GM23248 (cell line): Measurements from ENCODE around the gene DAPK1. TPM values are rescaled to one million over a fixed set of nuclear protein-coding genes. Genes with fewer than 3 reads are reported as not detected.

Experiments
- DNase-seq: peaks from one replicate; pipeline ENCODE4 v3.0.0-alpha.2; 2015
- H2AFZ ChIP-seq: fragments of 200-600 bp; sonication (generic); 2 replicates; pipeline ENCODE4 v1.6.1; 2016; ENCODE audit warnings: antibody characterized with exemption
- H3F3A ChIP-seq: fragments of 200-600 bp; sonication (generic); 2 replicates; pipeline ENCODE4 v1.6.1; 2016; ENCODE audit warnings: mild to moderate bottlenecking, antibody characterized with exemption, mixed run types; ENCODE audit not compliant: insufficient read depth
- H3K27ac ChIP-seq: fragments of 200-600 bp; sonication (generic); 2 replicates; pipeline ENCODE4 v1.5.1; 2016; ENCODE audit warnings: mild to moderate bottlenecking
- H3K27me3 ChIP-seq: fragments of 200-600 bp; sonication (generic); replicated peaks from 2 replicates; pipeline ENCODE4 v1.6.1; 2016; ENCODE audit warnings: mild to moderate bottlenecking; ENCODE audit not compliant: insufficient read depth
- H3K36me3 ChIP-seq: fragments of 200-600 bp; sonication (generic); 2 replicates; pipeline ENCODE4 v1.6.1; 2016; ENCODE audit warnings: low read depth, mild to moderate bottlenecking
- H3K4me1 ChIP-seq: fragments of 200-600 bp; sonication (generic); 2 replicates; pipeline ENCODE4 v1.6.1; 2016; ENCODE audit warnings: mild to moderate bottlenecking; ENCODE audit not compliant: insufficient read depth
- H3K4me2 ChIP-seq: fragments of 200-600 bp; sonication (generic); one replicate; pipeline ENCODE4 v1.6.1; 2016; ENCODE audit warnings: mild to moderate bottlenecking; ENCODE audit not compliant: unreplicated experiment
- H3K4me3 ChIP-seq: fragments of 200-600 bp; sonication (generic); 2 replicates; pipeline ENCODE4 v1.5.1; 2016; ENCODE audit warnings: mild to moderate bottlenecking
- H3K79me2 ChIP-seq: fragments of 200-600 bp; sonication (generic); 2 replicates; pipeline ENCODE4 v1.6.1; 2016; ENCODE audit warnings: mild to moderate bottlenecking; ENCODE audit not compliant: insufficient read depth
- H3K9ac ChIP-seq: fragments of 200-600 bp; sonication (generic); 2 replicates; pipeline ENCODE4 v1.6.1; 2016; ENCODE audit warnings: mild to moderate bottlenecking
- H3K9me2 ChIP-seq: fragments of 200-600 bp; sonication (generic); 2 replicates; pipeline ENCODE4 v1.6.1; 2016; ENCODE audit warnings: mixed run types, mild to moderate bottlenecking, moderate library complexity; ENCODE audit not compliant: insufficient read depth
- H3K9me3 ChIP-seq: fragments of 200-600 bp; sonication (generic); one replicate; pipeline ENCODE4 v1.6.1; 2017; ENCODE audit warnings: low read depth
- H4K20me1 ChIP-seq: fragments of 200-600 bp; sonication (generic); 2 replicates; pipeline ENCODE4 v1.6.0; 2016; ENCODE audit not compliant: insufficient read depth
- EZH2 ChIP-seq: fragments of 200-600 bp; sonication (generic); IDR thresholded peaks from 2 replicates; pipeline ENCODE4 v1.6.1; 2018; ENCODE audit warnings: antibody characterized with exemption, mild to moderate bottlenecking; ENCODE audit not compliant: insufficient read depth, poor library complexity, severe bottlenecking
- EZH2phosphoT487 ChIP-seq: fragments of 200-600 bp; sonication (generic); IDR thresholded peaks from 2 replicates; pipeline ENCODE4 v1.6.1; 2018; ENCODE audit warnings: antibody characterized with exemption, moderate library complexity, mild to moderate bottlenecking, low read depth; ENCODE audit not compliant: insufficient read depth
- WGBS, 2 experiments: methylation state at CpG; one replicate each; pipeline ENCODE4 v1.1.6; 2015 to 2017; ENCODE audit warnings: low lambda C conversion rate in 2 of 2, low coverage in 1 of 2; ENCODE audit errors: missing lambda C conversion rate in 2 of 2; 5-methylcytosine and 5-hydroxymethylcytosine counted together
- in situ Hi-C: fragments of 300-500 bp; cut with MboI; formaldehyde crosslinking; loops from 2 replicates; pipeline ENCODE4 v1.15.0; 2020
- polyA plus RNA-seq: library from polyadenylated mRNA; unstranded; fragments of >200 nt; fragmentation: Nextera tagmentation; extraction: Ambion mirVana; gene quantifications from 2 replicates; pipeline ENCODE4 v1.2.1, GENCODE V29; 2016
- total RNA-seq: library from RNA; depleted of rRNA; stranded (reverse); fragments of >200 nt; shearing (Covaris generic); gene quantifications from 2 replicates; pipeline ENCODE4 v1.2.3, GENCODE V29; 2014

The DAPK1 gene
- total and polyA plus RNA-seq, 2 experiments from 2014 or later = 1.6 to 1.9 TPM

DNA sequence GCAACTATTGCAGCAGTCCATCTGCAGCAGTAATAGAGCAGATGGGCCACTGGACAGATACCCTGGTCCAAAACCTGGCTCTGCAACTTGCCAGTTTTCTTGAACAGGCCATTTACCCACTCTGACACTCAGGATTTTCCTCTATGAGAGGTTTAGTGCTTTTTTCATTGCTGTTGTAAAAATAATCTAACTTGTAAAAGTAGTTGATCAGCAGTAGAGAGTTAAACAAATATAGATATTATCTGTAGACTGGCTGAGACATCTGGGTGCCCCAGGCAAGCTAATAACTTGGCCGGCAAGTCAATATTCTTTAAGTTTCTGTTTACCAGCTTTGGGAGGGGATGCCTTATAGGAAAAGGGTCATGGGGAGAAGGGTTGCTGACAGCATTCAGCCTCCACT lies 4.1 kb downstream of the DAPK1 start:
- Histone ChIP-seq H2AFZ (no peak overlapping the region), H3K4me2 (no peak overlapping the region)
- in situ Hi-C loops = no loop called here

GRCh38 chr9:87502391-87503221 lies 4.9 kb downstream of the DAPK1 start:
- DNase-seq = no peak
- Histone ChIP-seq H3K79me2 (no peaks in the 10 kb centered on the region), H3F3A (no peaks in the 10 kb centered on the region), H3K9me3 (no peaks in the 10 kb centered on the region), H3K27me3 (peaks cover 23% of the 10 kb centered on the region; the same call in 1 of the 2 replicates), H3K4me1 (no peaks in the 10 kb centered on the region), H4K20me1 (no peaks in the 10 kb centered on the region), H3K4me3 (no peak overlapping the region), H2AFZ (no peak overlapping the region), H3K9ac (no peak overlapping the region), H3K4me2 (no peak overlapping the region), H3K27ac (no peak overlapping the region), H3K36me3 (no peaks in the 10 kb centered on the region), H3K9me2 (no peaks in the 10 kb centered on the region)
- TF ChIP-seq EZH2phosphoT487 (no peak), EZH2 (no peak)
- WGBS, 2 experiments = 66 to 69% methylated on average over 7 of the region's 7 CpGs
- in situ Hi-C loops = no loop called here

More for the DNA sequence above, 4.1 kb downstream of the DAPK1 start:
- Histone ChIP-seq H3F3A (no peaks in the 10 kb centered on the region), H4K20me1 (no peaks in the 10 kb centered on the region), H3K4me1 (no peaks in the 10 kb centered on the region), H3K27ac (no peak overlapping the region), H3K9ac (no peak overlapping the region), H3K27me3 (peaks cover 31% of the 10 kb centered on the region; the same call in 1 of the 2 replicates), H3K9me3 (no peaks in the 10 kb centered on the region), H3K4me3 (no peak overlapping the region), H3K79me2 (no peaks in the 10 kb centered on the region), H3K9me2 (no peaks in the 10 kb centered on the region), H3K36me3 (no peaks in the 10 kb centered on the region)
- TF ChIP-seq EZH2phosphoT487 = no peak
- TF ChIP-seq EZH2 = no peak
- 53 to 55% methylated on average over 1 of the region's 1 CpG for WGBS, 2 experiments
- DNase-seq = no peak

- Histone ChIP-seq H3K4me3 (no peak overlapping the region), H3K27ac (no peak overlapping the region), H3K4me2 (no peak overlapping the region), H2AFZ (no peak overlapping the region), H3F3A (no peaks in the 10 kb centered on the region), H3K9me3 (no peaks in the 10 kb centered on the region), H3K4me1 (no peaks in the 10 kb centered on the region), H3K9ac (no peak overlapping the region), H3K9me2 (no peaks in the 10 kb centered on the region), H3K79me2 (no peaks in the 10 kb centered on the region), H4K20me1 (no peaks in the 10 kb centered on the region), H3K36me3 (no peaks in the 10 kb centered on the region), H3K27me3 (peaks cover 15% of the 10 kb centered on the region; the same call in 1 of the 2 replicates)
- 69 to 76% methylated on average over 2 of the region's 2 CpGs for WGBS, 2 experiments
- DNase-seq = no peak
- no peak for TF ChIP-seq EZH2phosphoT487
- TF ChIP-seq EZH2 = no peak
- in situ Hi-C loops = no loop called here
Measured at GRCh38 chr9:87503430-87503829, 5.8 kb downstream of the DAPK1 start.

- TF ChIP-seq EZH2 (no peak), EZH2phosphoT487 (no peak)
- H2AFZ ChIP-seq = no peak overlapping the region
- in situ Hi-C loops = no loop called here
- WGBS, 2 experiments = 59 to 63% methylated on average over 5 of the region's 5 CpGs
- H3K4me2 ChIP-seq = no peak overlapping the region
- no peaks in the 10 kb centered on the region for H3K9me2 ChIP-seq
- no peaks in the 10 kb centered on the region for H3K36me3 ChIP-seq
- no peaks in the 10 kb centered on the region for H4K20me1 ChIP-seq
- H3K9ac ChIP-seq = no peak overlapping the region
- no peaks in the 10 kb centered on the region for H3K79me2 ChIP-seq
- H3K4me3 ChIP-seq = no peak overlapping the region
- H3K4me1 ChIP-seq = no peaks in the 10 kb centered on the region
- H3K27me3 ChIP-seq = peaks cover 10% of the 10 kb centered on the region; the same call in 1 of the 2 replicates
- no peaks in the 10 kb centered on the region for H3F3A ChIP-seq
- no peak overlapping the region for H3K27ac ChIP-seq
- H3K9me3 ChIP-seq = no peaks in the 10 kb centered on the region
- no peak for DNase-seq
Measured at GRCh38 chr9:87503927-87504326, 6.3 kb downstream of the DAPK1 start.
